ENCODE measurements around the gene ASB7.
A peak's percentile ranks its signal among the peaks of the same experiment; 100 is the strongest.

The ASB7 gene

DNA sequence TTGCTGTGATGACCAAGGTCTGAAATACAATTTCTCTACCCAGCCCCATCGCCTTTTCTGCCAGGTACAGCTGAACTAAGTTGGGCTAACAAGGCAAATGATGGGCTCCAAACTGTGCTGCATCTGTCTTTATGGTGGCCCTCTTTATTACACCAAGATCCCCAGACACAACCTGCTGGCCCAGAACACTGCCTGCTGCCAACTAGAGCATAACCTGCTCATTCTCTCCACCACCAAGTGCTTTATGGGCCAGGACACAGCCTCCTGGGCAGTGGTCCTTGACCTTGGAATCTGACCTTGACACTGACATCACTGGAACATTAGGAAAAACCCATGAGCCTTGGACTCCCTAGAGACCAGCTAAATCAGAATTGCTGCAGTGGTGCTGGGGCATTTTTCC is 3.7 kb upstream of the ASB7 start:
- DNase-seq: no peak
- no peaks in the 10 kb centered on the region for H3K27me3 ChIP-seq (replicated peaks; ENCODE audit: insufficient read depth, low read length)
- H3K4me2 ChIP-seq (ENCODE audit: low read depth, low read length): no peak overlapping the region
- H3K4me1 ChIP-seq (ENCODE audit: low read length): peaks cover 6% of the 10 kb centered on the region; the same call in 1 of the 2 replicates
- H3K27ac ChIP-seq (ENCODE audit: low read length): no peak overlapping the region
- H3K36me3 ChIP-seq (replicated peaks; ENCODE audit: insufficient read depth, low read length): no peaks in the 10 kb centered on the region
- no peaks in the 10 kb centered on the region for H4K20me1 ChIP-seq (ENCODE audit: insufficient read depth, low read length)
- no peak overlapping the region for H3K9ac ChIP-seq (ENCODE audit: low read length)
- no peak overlapping the region for H2AFZ ChIP-seq (ENCODE audit: low read length)
- H3K9me3 ChIP-seq (replicated peaks; ENCODE audit: insufficient read depth, low read length): no peaks in the 10 kb centered on the region
- H3K79me2 ChIP-seq (ENCODE audit: low read length): peaks cover 92% of the 10 kb centered on the region
- H3K9me2 ChIP-seq (replicated peaks; ENCODE audit: insufficient read depth, low read length): no peaks in the 10 kb centered on the region
- no peak overlapping the region for H3K4me3 ChIP-seq (ENCODE audit: low read length)
- TF ChIP-seq EZH2phosphoT487 (IDR thresholded peaks at IDR 0.05; ENCODE audit: low read length): no peak
- TF ChIP-seq, protein P1, sequence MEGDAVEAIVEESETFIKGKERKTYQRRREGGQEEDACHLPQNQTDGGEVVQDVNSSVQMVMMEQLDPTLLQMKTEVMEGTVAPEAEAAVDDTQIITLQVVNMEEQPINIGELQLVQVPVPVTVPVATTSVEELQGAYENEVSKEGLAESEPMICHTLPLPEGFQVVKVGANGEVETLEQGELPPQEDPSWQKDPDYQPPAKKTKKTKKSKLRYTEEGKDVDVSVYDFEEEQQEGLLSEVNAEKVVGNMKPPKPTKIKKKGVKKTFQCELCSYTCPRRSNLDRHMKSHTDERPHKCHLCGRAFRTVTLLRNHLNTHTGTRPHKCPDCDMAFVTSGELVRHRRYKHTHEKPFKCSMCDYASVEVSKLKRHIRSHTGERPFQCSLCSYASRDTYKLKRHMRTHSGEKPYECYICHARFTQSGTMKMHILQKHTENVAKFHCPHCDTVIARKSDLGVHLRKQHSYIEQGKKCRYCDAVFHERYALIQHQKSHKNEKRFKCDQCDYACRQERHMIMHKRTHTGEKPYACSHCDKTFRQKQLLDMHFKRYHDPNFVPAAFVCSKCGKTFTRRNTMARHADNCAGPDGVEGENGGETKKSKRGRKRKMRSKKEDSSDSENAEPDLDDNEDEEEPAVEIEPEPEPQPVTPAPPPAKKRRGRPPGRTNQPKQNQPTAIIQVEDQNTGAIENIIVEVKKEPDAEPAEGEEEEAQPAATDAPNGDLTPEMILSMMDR (IDR thresholded peaks at IDR 0.05; ENCODE audit: low read length): no peak
- TF ChIP-seq EZH2 (optimal IDR thresholded peaks at IDR 0.05; ENCODE audit: low read depth, low read length): no peak
- H3F3A ChIP-seq (ENCODE audit: insufficient read depth, low read length): peaks cover 2% of the 10 kb centered on the region; the same call in 1 of the 2 replicates

DNA sequence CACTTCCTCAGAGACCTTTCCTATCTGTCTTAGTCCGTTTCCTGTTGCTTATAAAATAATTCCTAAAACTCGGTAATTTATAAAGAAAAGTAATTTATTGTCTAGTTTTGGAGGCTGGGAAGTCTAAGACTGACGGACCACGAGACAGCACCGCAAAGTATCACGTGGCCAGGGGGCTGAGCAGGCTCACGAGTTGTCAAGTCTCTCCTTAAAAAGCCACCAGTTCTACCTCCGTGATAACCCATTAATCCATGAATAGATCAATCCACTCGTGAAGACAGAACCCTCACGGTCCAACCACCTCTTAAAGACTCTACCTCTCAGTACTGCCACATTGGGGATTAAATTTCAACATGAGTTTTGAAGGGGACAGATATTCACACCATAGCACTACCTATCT is 1.2 kb upstream of the ASB7 start:
- Histone ChIP-seq H3K27ac (ENCODE audit: low read length) (peak overlapping the region; percentile 40; the same call in 1 of the 2 replicates), H2AFZ (ENCODE audit: low read length) (peak overlapping the region; percentile 69), H3K4me2 (ENCODE audit: low read depth, low read length) (peak overlapping the region; percentile 87), H3K4me1 (ENCODE audit: low read length) (peaks cover 8% of the 10 kb centered on the region; the same call in 1 of the 2 replicates), H3K9me2 (replicated peaks; ENCODE audit: insufficient read depth, low read length) (no peaks in the 10 kb centered on the region), H4K20me1 (ENCODE audit: insufficient read depth, low read length) (no peaks in the 10 kb centered on the region), H3F3A (ENCODE audit: insufficient read depth, low read length) (peaks cover 4% of the 10 kb centered on the region; the same call in 1 of the 2 replicates), H3K4me3 (ENCODE audit: low read length) (peak overlapping the region; percentile 93), H3K9me3 (replicated peaks; ENCODE audit: insufficient read depth, low read length) (no peaks in the 10 kb centered on the region), H3K9ac (ENCODE audit: low read length) (peak overlapping the region; percentile 80), H3K27me3 (replicated peaks; ENCODE audit: insufficient read depth, low read length) (no peaks in the 10 kb centered on the region), H3K36me3 (replicated peaks; ENCODE audit: insufficient read depth, low read length) (no peaks in the 10 kb centered on the region), H3K79me2 (ENCODE audit: low read length) (peaks cover 93% of the 10 kb centered on the region)
- TF ChIP-seq, protein P1 (IDR thresholded peaks at IDR 0.05; ENCODE audit: low read length): no peak
- TF ChIP-seq EZH2phosphoT487 (IDR thresholded peaks at IDR 0.05; ENCODE audit: low read length) (no peak), EZH2 (optimal IDR thresholded peaks at IDR 0.05; ENCODE audit: low read depth, low read length) (no peak)
- DNase-seq: peak; percentile 32

DNA sequence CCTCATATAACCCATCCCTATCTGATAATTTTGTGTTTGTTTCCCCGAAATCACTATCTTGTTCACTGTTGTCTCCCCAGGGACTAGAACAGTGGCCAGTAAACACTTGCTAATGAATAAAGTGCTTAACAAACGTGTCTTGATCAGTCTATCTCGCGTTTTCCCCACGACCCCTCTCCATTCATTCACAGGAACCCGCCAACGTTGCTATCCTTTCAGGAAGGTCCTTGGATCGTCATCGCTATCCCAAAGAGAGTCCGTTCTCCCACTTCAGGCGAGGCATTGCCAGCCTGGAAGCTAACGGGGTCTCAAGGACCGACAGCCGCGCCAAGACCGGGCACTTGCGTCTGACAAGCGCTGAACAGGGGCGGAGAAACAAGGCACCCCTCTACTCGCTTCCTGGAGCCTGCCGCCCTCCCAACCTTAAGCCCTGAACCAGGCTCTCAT is 749 bp upstream of the ASB7 start:
- H3K4me2 ChIP-seq (ENCODE audit: low read depth, low read length): peak overlapping the region; percentile 87
- peak overlapping the region; percentile 69 for H2AFZ ChIP-seq (ENCODE audit: low read length)
- H3K9me2 ChIP-seq (replicated peaks; ENCODE audit: insufficient read depth, low read length): no peaks in the 10 kb centered on the region
- H4K20me1 ChIP-seq (ENCODE audit: insufficient read depth, low read length): no peaks in the 10 kb centered on the region
- TF ChIP-seq, protein P1 (IDR thresholded peaks at IDR 0.05; ENCODE audit: low read length): no peak
- H3K9me3 ChIP-seq (replicated peaks; ENCODE audit: insufficient read depth, low read length): no peaks in the 10 kb centered on the region
- DNase-seq: peak; percentile 16
- H3K27ac ChIP-seq (ENCODE audit: low read length): peak overlapping the region; percentile 40; the same call in 1 of the 2 replicates
- peaks cover 92% of the 10 kb centered on the region for H3K79me2 ChIP-seq (ENCODE audit: low read length)
- H3K27me3 ChIP-seq (replicated peaks; ENCODE audit: insufficient read depth, low read length): no peaks in the 10 kb centered on the region
- H3F3A ChIP-seq (ENCODE audit: insufficient read depth, low read length): peaks cover 4% of the 10 kb centered on the region; the same call in 1 of the 2 replicates
- no peaks in the 10 kb centered on the region for H3K36me3 ChIP-seq (replicated peaks; ENCODE audit: insufficient read depth, low read length)
- H3K9ac ChIP-seq (ENCODE audit: low read length): peak overlapping the region; percentile 80
- H3K4me1 ChIP-seq (ENCODE audit: low read length): peaks cover 8% of the 10 kb centered on the region; the same call in 1 of the 2 replicates
- H3K4me3 ChIP-seq (ENCODE audit: low read length): peak overlapping the region; percentile 93
